ENCODE measurements around the gene INPP5A. TPM values are rescaled to one million over a fixed set of nuclear protein-coding genes. Genes with fewer than 3 reads are reported as not detected.

The INPP5A gene
- polyA plus RNA-seq, 4 donors, result 21.1 to 25.0 (median 22.8) TPM

GRCh38 chr10:132714096-132714985 is 176.8 kb downstream of the INPP5A start:
- no peaks in the 10 kb centered on the region for H3K4me1 ChIP-seq (ENCODE audit: control insufficient read depth in 3 of 3, insufficient read depth in 2 of 3, low read depth in 1 of 3, low read length in 2 of 3)
- no peaks in the 10 kb centered on the region for H3K27me3 ChIP-seq (ENCODE audit: control insufficient read depth in 3 of 3, insufficient read depth in 3 of 3, low read length in 3 of 3)
- H3K9me3 ChIP-seq (ENCODE audit: control insufficient read depth in 2 of 2, insufficient read depth in 1 of 2, low read depth in 1 of 2, low read length in 1 of 2), result peaks cover 0 to 11% of the 10 kb centered on the region in 2 donors
- 86 to 93% (median 92%) methylated on average over 48 of the region's 48 CpGs for WGBS, 3 donors
- H3K4me3 ChIP-seq (ENCODE audit: low read depth in 1 of 3, low read length in 3 of 3), result no peak overlapping the region
- DNase-seq, result no peak
- no peak for FAIRE-seq
- no peak overlapping the region for H3K27ac ChIP-seq (ENCODE audit: low read depth in 1 of 3, low read length in 2 of 3)
- H3K36me3 ChIP-seq (ENCODE audit: control insufficient read depth in 3 of 3, insufficient read depth in 2 of 3, low read depth in 1 of 3, low read length in 3 of 3), result peaks cover 2 to 51% (median 4%) of the 10 kb centered on the region in 3 donors

GRCh38 chr10:132714986-132715775 is 177.6 kb downstream of the INPP5A start:
- no peak for FAIRE-seq
- H3K36me3 ChIP-seq (ENCODE audit: control insufficient read depth in 3 of 3, insufficient read depth in 2 of 3, low read depth in 1 of 3, low read length in 3 of 3), result peaks cover 2 to 45% (median 4%) of the 10 kb centered on the region in 3 donors
- WGBS, 3 donors, result 89 to 96% (median 96%) methylated on average over 23 to 24 of the region's 24 CpGs
- no peak overlapping the region for H3K27ac ChIP-seq (ENCODE audit: low read depth in 1 of 3, low read length in 2 of 3)
- H3K9me3 ChIP-seq (ENCODE audit: control insufficient read depth in 2 of 2, insufficient read depth in 1 of 2, low read depth in 1 of 2, low read length in 1 of 2), result peaks cover 0 to 14% of the 10 kb centered on the region in 2 donors
- H3K27me3 ChIP-seq (ENCODE audit: control insufficient read depth in 3 of 3, insufficient read depth in 3 of 3, low read length in 3 of 3), result no peaks in the 10 kb centered on the region
- no peak for DNase-seq
- no peaks in the 10 kb centered on the region for H3K4me1 ChIP-seq (ENCODE audit: control insufficient read depth in 3 of 3, insufficient read depth in 2 of 3, low read depth in 1 of 3, low read length in 2 of 3)
- no peak overlapping the region for H3K4me3 ChIP-seq (ENCODE audit: low read depth in 1 of 3, low read length in 3 of 3)

- 92 to 95% (median 93%) methylated on average over 48 of the region's 48 CpGs for WGBS, 3 donors
- DNase-seq (no peak), FAIRE-seq (no peak)
- Histone ChIP-seq H3K4me3 (ENCODE audit: low read depth in 1 of 3, low read length in 3 of 3) (no peak overlapping the region), H3K27me3 (ENCODE audit: control insufficient read depth in 3 of 3, insufficient read depth in 3 of 3, low read length in 3 of 3) (no peaks in the 10 kb centered on the region), H3K36me3 (ENCODE audit: control insufficient read depth in 3 of 3, insufficient read depth in 2 of 3, low read depth in 1 of 3, low read length in 3 of 3) (peaks cover 2 to 38% (median 4%) of the 10 kb centered on the region in 3 donors), H3K4me1 (ENCODE audit: control insufficient read depth in 3 of 3, insufficient read depth in 2 of 3, low read depth in 1 of 3, low read length in 2 of 3) (no peaks in the 10 kb centered on the region), H3K27ac (ENCODE audit: low read depth in 1 of 3, low read length in 2 of 3) (no peak overlapping the region), H3K9me3 (ENCODE audit: control insufficient read depth in 2 of 2, insufficient read depth in 1 of 2, low read depth in 1 of 2, low read length in 1 of 2) (peaks cover 0 to 14% of the 10 kb centered on the region in 2 donors)
Observed at GRCh38 chr10:132715776-132716680, 178.4 kb downstream of the INPP5A start.

- DNase-seq (no peak), FAIRE-seq (no peak)
Observed at GRCh38 chr10:132716691-132717490, 179.3 kb downstream of the INPP5A start.

GRCh38 chr10:132721725-132722124 is 184.1 kb downstream of the INPP5A start:
- Histone ChIP-seq H3K4me3 (ENCODE audit: low read depth in 1 of 3, low read length in 3 of 3) (no peak overlapping the region), H3K36me3 (ENCODE audit: control insufficient read depth in 3 of 3, insufficient read depth in 2 of 3, low read depth in 1 of 3, low read length in 3 of 3) (peaks cover 0 to 23% (median 0%) of the 10 kb centered on the region in 3 donors), H3K9me3 (ENCODE audit: control insufficient read depth in 2 of 2, insufficient read depth in 1 of 2, low read depth in 1 of 2, low read length in 1 of 2) (peaks cover 0 to 9% of the 10 kb centered on the region in 2 donors), H3K4me1 (ENCODE audit: control insufficient read depth in 3 of 3, insufficient read depth in 2 of 3, low read depth in 1 of 3, low read length in 2 of 3) (no peaks in the 10 kb centered on the region), H3K27me3 (ENCODE audit: control insufficient read depth in 3 of 3, insufficient read depth in 3 of 3, low read length in 3 of 3) (no peaks in the 10 kb centered on the region), H3K27ac (ENCODE audit: low read depth in 1 of 3, low read length in 2 of 3) (no peak overlapping the region)
- DNase-seq (no peak), FAIRE-seq (no peak)
- WGBS, 3 donors, result 82 to 92% (median 89%) methylated on average over 6 of the region's 6 CpGs

More at GRCh38 chr10:132716691-132717490, 179.3 kb downstream of the INPP5A start:
- WGBS, 3 donors, result 94 to 97% (median 96%) methylated on average over 26 to 27 of the region's 27 CpGs
- Histone ChIP-seq H3K27ac (ENCODE audit: low read depth in 1 of 3, low read length in 2 of 3) (no peak overlapping the region), H3K27me3 (ENCODE audit: control insufficient read depth in 3 of 3, insufficient read depth in 3 of 3, low read length in 3 of 3) (no peaks in the 10 kb centered on the region), H3K9me3 (ENCODE audit: control insufficient read depth in 2 of 2, insufficient read depth in 1 of 2, low read depth in 1 of 2, low read length in 1 of 2) (peaks cover 0 to 14% of the 10 kb centered on the region in 2 donors), H3K4me1 (ENCODE audit: control insufficient read depth in 3 of 3, insufficient read depth in 2 of 3, low read depth in 1 of 3, low read length in 2 of 3) (no peaks in the 10 kb centered on the region), H3K36me3 (ENCODE audit: control insufficient read depth in 3 of 3, insufficient read depth in 2 of 3, low read depth in 1 of 3, low read length in 3 of 3) (peaks cover 2 to 31% (median 4%) of the 10 kb centered on the region in 3 donors), H3K4me3 (ENCODE audit: low read depth in 1 of 3, low read length in 3 of 3) (no peak overlapping the region)

- no peak for FAIRE-seq
- no peaks in the 10 kb centered on the region for H3K27me3 ChIP-seq (ENCODE audit: control insufficient read depth in 3 of 3, insufficient read depth in 3 of 3, low read length in 3 of 3)
- 86 to 95% (median 94%) methylated on average over 48 of the region's 48 CpGs for WGBS, 3 donors
Observed at GRCh38 chr10:132722394-132723329, 185.1 kb downstream of the INPP5A start.

More at GRCh38 chr10:132722394-132723329, 185.1 kb downstream of the INPP5A start:
- DNase-seq, result no peak
- no peaks in the 10 kb centered on the region for H3K4me1 ChIP-seq (ENCODE audit: control insufficient read depth in 3 of 3, insufficient read depth in 2 of 3, low read depth in 1 of 3, low read length in 2 of 3)
- no peak overlapping the region for H3K4me3 ChIP-seq (ENCODE audit: low read depth in 1 of 3, low read length in 3 of 3)
- H3K36me3 ChIP-seq (ENCODE audit: control insufficient read depth in 3 of 3, insufficient read depth in 2 of 3, low read depth in 1 of 3, low read length in 3 of 3), result peaks cover 0 to 32% (median 4%) of the 10 kb centered on the region in 3 donors
- H3K9me3 ChIP-seq (ENCODE audit: control insufficient read depth in 2 of 2, insufficient read depth in 1 of 2, low read depth in 1 of 2, low read length in 1 of 2), result peaks cover 0 to 9% of the 10 kb centered on the region in 2 donors
- no peak overlapping the region for H3K27ac ChIP-seq (ENCODE audit: low read depth in 1 of 3, low read length in 2 of 3)
